Stimulated activated CD4-positive, alpha-beta T cell treated with anti-CD3 and anti-CD28 coated beads, Interleukin-4, amount 100 ng/mL, for 1 hour (primary cell): ENCODE measurements around the gene AP2A2.
"Not testable (repeated sequence)": the region's sequence is repeated elsewhere in the genome, so short reads cannot be mapped to it uniquely, and the experiment has no call there.

Experiments used
- DNase-seq: peaks from one replicate; pipeline ENCODE4 v3.0.0-alpha.2; 2020

The AP2A2 gene

GRCh38 chr11:1000357-1001278 lies 74.9 kb downstream of the AP2A2 start:
- DNase-seq = no peak

- no peak for DNase-seq
These were observed 76.1 kb downstream of the AP2A2 start for GRCh38 chr11:1001617-1002405.

DNA sequence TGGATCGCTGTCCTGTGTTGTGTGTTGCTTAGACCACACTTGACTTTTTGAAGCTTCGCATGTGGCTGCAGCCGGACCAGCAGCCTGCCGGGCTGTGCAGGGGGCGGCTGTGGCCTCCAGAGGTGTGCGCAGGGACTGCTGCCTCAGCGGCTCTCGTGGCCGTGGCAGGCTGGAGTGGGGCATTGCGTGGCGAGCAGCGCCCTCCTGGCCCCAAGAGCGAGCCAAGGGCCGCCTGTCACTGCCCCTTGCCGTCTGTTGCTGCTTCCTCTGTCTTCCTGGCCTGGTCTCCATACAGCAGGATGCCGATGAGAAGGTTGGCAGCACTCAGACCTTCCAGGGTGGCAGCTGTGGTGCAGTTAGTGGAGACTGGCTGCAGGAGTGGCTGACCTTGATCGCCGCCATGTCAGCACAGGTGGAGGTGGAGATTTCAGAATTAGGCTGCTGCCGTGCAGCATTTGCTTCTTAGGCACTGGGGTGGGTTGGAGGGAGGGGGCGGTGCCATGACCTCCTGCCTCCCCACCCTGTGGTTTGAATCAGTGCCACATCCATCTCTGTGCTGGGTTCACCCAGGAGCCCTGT lies 76.8 kb downstream of the AP2A2 start:
- no peak for DNase-seq

DNA sequence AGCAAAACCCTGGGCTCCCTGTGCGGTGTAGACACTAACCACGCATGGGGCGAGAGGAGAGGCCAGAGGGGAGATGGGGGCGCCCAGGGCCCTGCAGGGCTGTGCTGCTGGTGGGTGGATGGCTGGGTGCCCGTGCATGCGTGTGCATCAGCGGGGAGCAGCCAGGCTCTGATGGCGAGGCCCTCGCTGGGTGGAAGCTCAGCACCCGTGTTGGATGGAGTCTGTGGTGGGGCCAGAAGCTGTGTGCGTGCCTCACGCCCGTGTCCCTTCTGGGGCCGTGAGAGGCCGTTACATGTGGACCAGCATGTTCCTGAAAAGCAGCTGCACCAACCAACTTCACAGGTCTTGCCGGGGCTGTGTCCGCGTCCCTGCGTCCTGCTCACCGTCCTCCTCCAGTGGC lies 77.5 kb downstream of the AP2A2 start:
- DNase-seq = no peak

GRCh38 chr11:1005928-1006327 lies 80.3 kb downstream of the AP2A2 start:
- no peak for DNase-seq

DNA sequence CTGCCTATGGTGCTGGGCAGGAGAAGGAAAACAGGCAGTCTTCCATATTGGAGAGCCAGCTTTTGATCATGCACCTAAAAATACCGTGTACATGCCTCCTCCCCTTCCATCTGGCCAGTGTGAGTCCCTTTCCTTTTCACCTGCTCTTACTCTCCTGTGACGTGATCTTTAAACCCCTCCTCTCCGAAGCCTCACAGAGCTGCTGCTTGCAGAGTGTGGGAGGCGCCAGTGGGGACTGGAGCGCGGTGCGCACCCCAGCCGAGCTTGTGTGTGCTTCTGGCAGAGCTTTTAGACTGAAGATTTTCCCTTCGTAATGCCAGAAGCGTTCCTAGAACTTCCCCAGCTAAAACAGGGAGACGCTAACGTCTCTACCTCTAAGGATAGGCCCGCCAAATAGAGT lies 81.1 kb downstream of the AP2A2 start:
- no peak for DNase-seq

GRCh38 chr11:1007279-1007678 lies 81.6 kb downstream of the AP2A2 start:
- no peak for DNase-seq

GRCh38 chr11:1008001-1008802 lies 82.5 kb downstream of the AP2A2 start:
- no peak for DNase-seq

- DNase-seq = no peak
These were observed 83.1 kb downstream of the AP2A2 start for GRCh38 chr11:1008803-1009145.

- no peak for DNase-seq
These were observed 83.7 kb downstream of the AP2A2 start for GRCh38 chr11:1009371-1009770.

GRCh38 chr11:1009991-1010390 lies 84.3 kb downstream of the AP2A2 start:
- no peak for DNase-seq

GRCh38 chr11:1010551-1011319 lies 85.1 kb downstream of the AP2A2 start:
- no peak for DNase-seq

- no peak for DNase-seq
These were observed 85.6 kb downstream of the AP2A2 start for GRCh38 chr11:1011320-1011698.

DNA sequence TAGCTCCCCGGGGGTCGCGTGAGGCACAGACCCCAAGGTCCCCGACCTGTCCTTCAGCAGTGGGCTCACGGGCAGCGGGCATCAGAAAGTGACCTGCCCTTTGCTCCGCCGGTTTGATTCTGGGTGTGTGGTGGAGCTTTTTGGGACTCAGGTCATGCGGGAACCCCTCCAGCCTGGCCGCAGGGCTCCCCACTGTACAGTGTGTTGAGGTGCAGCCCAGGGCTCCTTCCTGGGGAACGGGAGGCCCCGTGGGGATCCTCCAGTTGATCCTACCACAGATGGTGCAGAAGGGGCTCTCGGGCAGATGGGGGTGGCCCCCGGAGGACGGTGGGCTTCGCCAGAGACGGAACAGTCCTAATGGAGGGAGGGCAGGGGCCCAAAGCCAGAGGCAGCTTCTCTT lies 86.6 kb downstream of the AP2A2 start:
- DNase-seq = no peak

GRCh38 chr11:1012740-1013630 lies 87.3 kb downstream of the AP2A2 start:
- no peak for DNase-seq

- DNase-seq = no peak
These were observed 87.9 kb downstream of the AP2A2 start for GRCh38 chr11:1013631-1013935.

DNA sequence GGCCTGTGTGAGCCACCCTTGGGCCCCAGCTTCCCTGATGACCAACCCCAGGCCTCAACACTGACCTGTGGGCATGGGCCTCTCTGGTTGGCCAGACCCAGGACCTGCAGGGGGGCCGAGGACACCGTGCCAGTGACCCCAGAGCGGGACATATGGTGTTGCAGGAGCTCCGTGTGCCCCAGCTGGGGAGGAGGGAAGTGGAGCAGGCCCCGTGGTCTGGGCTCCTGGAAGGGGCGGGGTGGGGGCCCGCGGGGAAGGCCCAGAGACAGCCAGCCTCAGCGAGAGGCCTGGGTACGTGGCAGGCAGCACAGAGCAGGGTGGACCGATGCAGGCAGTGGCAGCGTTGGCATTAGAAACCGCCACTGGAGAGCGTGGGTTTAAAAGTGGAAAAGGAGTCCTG lies 88.6 kb downstream of the AP2A2 start:
- DNase-seq = no peak

DNA sequence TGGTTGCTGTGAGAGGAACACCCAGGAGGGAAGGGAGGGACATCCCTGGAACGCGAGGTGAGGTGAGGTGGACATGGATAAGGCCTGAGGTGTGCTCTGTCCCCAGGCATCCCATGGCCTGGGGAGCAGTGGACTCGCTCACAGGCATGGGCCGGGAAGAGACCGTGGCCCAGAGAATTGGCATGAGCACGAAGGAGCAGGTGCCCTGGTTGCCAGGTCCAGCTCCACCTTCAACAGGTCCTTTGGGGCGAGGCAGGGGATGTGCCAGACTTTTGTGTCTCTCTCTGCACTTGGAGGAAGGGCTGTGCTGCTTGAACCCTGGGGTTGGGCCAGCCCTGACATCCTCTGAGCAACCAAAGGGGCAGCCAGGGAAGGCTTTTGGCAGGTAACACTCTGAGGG lies 89.4 kb downstream of the AP2A2 start:
- DNase-seq = no peak

DNA sequence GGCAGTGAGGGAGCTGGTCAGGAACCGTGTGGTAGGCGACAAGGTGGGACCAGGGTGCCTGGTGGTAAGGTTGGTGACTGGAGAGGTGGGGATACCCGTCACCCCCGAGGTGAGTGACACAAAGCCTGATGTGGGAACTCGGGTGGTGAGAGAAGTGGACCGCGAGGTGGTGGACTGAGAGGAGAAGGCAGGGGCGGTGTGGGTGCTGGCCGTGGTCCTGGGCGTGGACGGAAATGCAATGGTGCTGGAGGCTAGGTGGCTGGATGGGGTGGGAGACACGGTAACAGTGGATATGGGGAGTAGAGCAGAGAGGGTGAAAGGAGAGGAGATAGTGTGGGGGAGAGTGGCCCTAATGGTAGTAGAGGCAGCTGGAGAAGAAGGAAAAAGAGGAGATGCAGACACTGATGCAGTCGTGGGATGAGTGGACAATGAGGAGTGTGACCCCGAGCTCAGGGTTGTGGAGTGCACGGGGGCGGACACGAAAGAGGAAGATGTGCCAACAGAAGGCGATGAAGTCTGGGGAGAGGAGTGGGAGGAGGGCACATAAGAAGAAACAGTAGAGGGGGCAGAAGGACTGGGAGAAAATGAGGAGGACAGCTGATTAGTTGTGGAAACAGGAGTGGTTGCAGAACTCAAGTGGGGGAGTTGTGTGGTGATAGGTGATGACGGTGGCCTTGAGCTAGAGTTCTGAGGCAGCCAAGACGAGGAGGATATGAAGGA lies 90.3 kb downstream of the AP2A2 start:
- no peak for DNase-seq

- DNase-seq = not testable (repeated sequence)
These were observed 91.0 kb downstream of the AP2A2 start for GRCh38 chr11:1016610-1017126.
